K562 (cell line): ENCODE results near the gene FAM177B. TPM values are rescaled to one million over a fixed set of nuclear protein-coding genes. Genes with fewer than 3 reads are reported as not detected.

Source experiments
- CC2D1A ChIP-seq: fragments of 450-650 bp; IDR thresholded peaks from 2 replicates; pipeline ENCODE4 v1.6.1; 2017; ENCODE audit warnings: mild to moderate bottlenecking
- CHD1 ChIP-seq: fragments of 200-600 bp; sonication (generic); IDR thresholded peaks from one replicate; pipeline ENCODE4 v1.6.1; 2012; ENCODE audit warnings: mild to moderate bottlenecking, moderate library complexity, low read length, inconsistent platforms
- CTBP1 ChIP-seq: fragments of 450-650 bp; IDR thresholded peaks from 2 replicates; pipeline ENCODE4 v1.6.1; 2016; ENCODE audit warnings: borderline replicate concordance
- ETV1 ChIP-seq: fragments of 450-650 bp; conservative IDR thresholded peaks from 2 replicates; pipeline ENCODE4 v1.6.1; 2016; ENCODE audit warnings: missing genetic modification characterization, control low read depth, low read depth, missing compliant biosample characterization
- EZH2 ChIP-seq: IDR thresholded peaks from 2 replicates; pipeline ENCODE4 v1.6.1; 2012; ENCODE audit warnings: low read depth, mild to moderate bottlenecking, inconsistent platforms, low read length, borderline replicate concordance
- GATAD2A ChIP-seq: fragments of 450-650 bp; IDR thresholded peaks from 2 replicates; pipeline ENCODE4 v1.6.1; 2017
- HDAC1 ChIP-seq, 2 experiments: fragments of 450-650 bp; IDR thresholded peaks; 2 replicates each; pipeline ENCODE4 v1.6.1; 2016 to 2017; ENCODE audit warnings: inconsistent platforms in 1 of 2, mild to moderate bottlenecking in 1 of 2, moderate library complexity in 1 of 2
- MTA3 ChIP-seq: fragments of 450-650 bp; formaldehyde crosslinking; IDR thresholded peaks from 2 replicates; pipeline ENCODE4 v1.6.1; 2017; ENCODE audit warnings: mild to moderate bottlenecking, borderline replicate concordance
- POLR2AphosphoS2 ChIP-seq: IDR thresholded peaks from 2 replicates; pipeline ENCODE4 v1.6.1; 2012; ENCODE audit warnings: low read length, improper control_type of control experiment
- RFX7 ChIP-seq: fragments of 250-450 bp; sonication (Bioruptor Pico); IDR thresholded peaks from 2 replicates; pipeline ENCODE4 v1.5.1; 2021; ENCODE audit warnings: mild to moderate bottlenecking
- SMAD2 ChIP-seq: fragments of 150-350 bp; IDR thresholded peaks from 2 replicates; pipeline ENCODE4 v1.6.1; 2014; ENCODE audit warnings: low read depth, mild to moderate bottlenecking, low read length
- SNRNP70 ChIP-seq: fragments of 200-400 bp; formaldehyde crosslinking; optimal IDR thresholded peaks from 2 replicates; pipeline ENCODE3; 2017; ENCODE audit warnings: low read depth, low read length
- STAT5B ChIP-seq: fragments of 250-450 bp; sonication (Bioruptor Pico); IDR thresholded peaks from 2 replicates; pipeline ENCODE4 v1.8.0; 2021; ENCODE audit warnings: mild to moderate bottlenecking, inconsistent platforms
- SUPT5H ChIP-seq: fragments of 450-650 bp; IDR thresholded peaks from 2 replicates; pipeline ENCODE4 v1.6.1; 2016
- TCF7 ChIP-seq: sonication (generic); IDR thresholded peaks from 2 replicates; pipeline ENCODE4 v1.6.1; 2016; ENCODE audit warnings: antibody characterized with exemption, borderline replicate concordance
- ZKSCAN3 ChIP-seq: fragments of 250-450 bp; sonication (Bioruptor Pico); IDR thresholded peaks from 2 replicates; pipeline ENCODE4 v1.4.0; 2020
- ZNF184 ChIP-seq: sonication (generic); formaldehyde crosslinking; IDR thresholded peaks from 2 replicates; pipeline ENCODE4 v1.5.0; 2020; ENCODE audit warnings: missing genetic modification reagents
- ZNF584 ChIP-seq: fragments of 200-800 bp; sonication (Bioruptor generic); IDR thresholded peaks from 2 replicates; pipeline ENCODE4 v1.6.1; 2016; ENCODE audit warnings: low read depth, mild to moderate bottlenecking, missing genetic modification characterization, missing compliant biosample characterization
- ZNF586 ChIP-seq: fragments of 450-650 bp; formaldehyde crosslinking; conservative IDR thresholded peaks from 2 replicates; pipeline ENCODE4 v1.4.0; 2020; ENCODE audit warnings: mild to moderate bottlenecking, moderate library complexity
- ZNF717 ChIP-seq: fragments of 250-450 bp; sonication (Bioruptor Pico); IDR thresholded peaks from 2 replicates; pipeline ENCODE4 v1.5.0; 2021
- ZNF766 ChIP-seq: fragments of 200-800 bp; sonication (Bioruptor generic); conservative IDR thresholded peaks from 2 replicates; pipeline ENCODE4 v1.6.1; 2016; ENCODE audit warnings: missing genetic modification characterization, missing compliant biosample characterization
- polyA plus RNA-seq, 8 experiments: library from polyadenylated mRNA; depleted of rRNA in 4 of 8; stranded (reverse) in 5 of 8; unstranded in 3 of 8; fragments of >200 nt; fragmentation: Nextera tagmentation in 2 of 8; fragmentation: Illumina TruSeq in 1 of 8; extraction: Ambion mirVana in 2 of 8; extraction: Trizol in 1 of 8; gene quantifications; 2 replicates each; pipeline versions ENCODE4 v1.2.1 to v1.2.3, GENCODE V29; 2011 to 2014; ENCODE audit warnings: inconsistent platforms in 1 of 8, missing spikeins in 1 of 8
- total RNA-seq, 7 experiments: library from RNA; depleted of rRNA in 6 of 7; stranded (reverse); fragments of >200 nt in 6 of 7; fragmentation: Illumina TruSeq in 2 of 7; extraction: Trizol in 2 of 7; gene quantifications; 2 replicates each; pipeline versions ENCODE4 v1.2.1 to v1.2.3, GENCODE V29; 2011 to 2021; ENCODE audit warnings: low replicate concordance in 1 of 7
- TF ChIP-seq, protein P1 (sequence below): fragments of 250-450 bp; sonication (Bioruptor Pico); IDR thresholded peaks from 2 replicates; pipeline ENCODE4 v1.4.0; 2020; ENCODE audit warnings: borderline replicate concordance
- TF ChIP-seq, protein P2 (sequence below): IDR thresholded peaks from 2 replicates; pipeline ENCODE4 v1.6.1; 2011; ENCODE audit warnings: borderline replicate concordance, low read depth, mild to moderate bottlenecking, moderate library complexity, low read length; ENCODE audit not compliant: insufficient read depth, poor library complexity, severe bottlenecking
- TF ChIP-seq, protein P3 (sequence below): sonication (generic); formaldehyde crosslinking; IDR thresholded peaks from 2 replicates; pipeline ENCODE4 v1.5.0; 2020; ENCODE audit warnings: missing genetic modification reagents

FAM177B gene
- total and polyA plus RNA-seq, 9 of the 15 experiments (the other 6 are each of a cell fraction or from before 2014, with no cell fraction given), result not detected

DNA sequence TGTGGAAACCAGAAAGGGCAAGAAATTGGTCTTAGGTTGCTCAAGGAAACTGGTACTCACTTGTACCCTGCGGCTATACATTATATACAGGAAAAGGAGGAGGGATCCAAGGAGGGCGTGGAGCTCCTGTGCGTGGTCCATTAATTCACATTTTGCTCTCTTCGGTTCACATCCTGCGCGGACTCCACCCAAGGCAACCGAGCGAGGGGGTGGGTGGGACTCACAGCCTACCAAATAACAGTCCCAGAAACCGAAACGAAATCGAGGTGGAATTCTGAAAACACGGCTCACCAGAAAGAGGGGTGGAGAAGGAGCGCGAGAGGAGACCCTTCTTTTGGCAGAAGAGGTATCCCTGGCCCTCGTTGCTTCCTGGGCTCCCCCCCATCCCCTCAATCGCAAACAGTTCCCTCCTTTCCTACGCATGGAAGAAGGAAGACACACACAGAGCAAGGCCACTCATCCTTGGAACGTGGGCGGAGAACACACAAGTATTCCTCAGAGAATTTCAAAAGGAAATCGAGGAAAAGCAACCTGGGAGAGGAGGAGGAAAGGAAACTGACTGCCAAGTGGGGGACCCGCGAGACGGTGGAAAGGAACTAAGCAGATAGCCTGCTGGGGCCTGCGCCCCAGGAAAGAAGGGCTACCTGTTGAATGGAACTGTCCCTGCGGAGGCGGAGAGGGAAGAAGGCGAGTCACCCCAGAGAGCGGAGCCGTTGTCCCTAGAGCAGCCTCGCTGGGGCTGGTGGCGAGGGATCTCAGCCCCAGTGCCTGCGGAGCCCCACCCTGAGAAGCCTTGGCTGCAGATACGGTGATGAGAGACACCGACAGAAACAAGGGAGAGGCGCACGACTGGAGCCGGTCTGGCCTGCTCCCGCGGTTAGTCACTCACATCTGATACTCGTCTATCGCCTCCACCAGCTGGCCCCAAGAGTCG is 25.4 kb upstream of the FAM177B start (continued):
- TF ChIP-seq ZNF184 (CRISPR knock-in tag) (no peak), SUPT5H (no peak; the same call in 1 of the 2 replicates), SNRNP70 (no peak), ZKSCAN3 (CRISPR knock-in tag) (no peak), EZH2 (no peak), ZNF766 (CRISPR knock-in tag) (no peak), RFX7 (CRISPR knock-in tag) (no peak), ZNF584 (no peak), MTA3 (peak; percentile 20; the same call in 1 of the 2 replicates), ZNF586 (CRISPR knock-in tag) (no peak), CC2D1A (no peak; the same call in 1 of the 2 replicates), TCF7 (peak; percentile 69; the same call in 1 of the 2 replicates), STAT5B (CRISPR knock-in tag) (no peak), CHD1 (peak; percentile 51), CTBP1 (peak; percentile 58; the same call in 1 of the 2 replicates), SMAD2 (no peak), GATAD2A (peak; percentile 10; the same call in 1 of the 2 replicates), POLR2AphosphoS2 (no peak), HDAC1 (IDR thresholded peaks at IDR 0.05) (peak in 1 of 2 experiments; percentile 78; a peak in 1 of 4 replicates), ETV1 (tag) (peak; percentile 50; the same call in 1 of the 2 replicates), ZNF717 (CRISPR knock-in tag) (no peak)
- TF ChIP-seq, protein P1, sequence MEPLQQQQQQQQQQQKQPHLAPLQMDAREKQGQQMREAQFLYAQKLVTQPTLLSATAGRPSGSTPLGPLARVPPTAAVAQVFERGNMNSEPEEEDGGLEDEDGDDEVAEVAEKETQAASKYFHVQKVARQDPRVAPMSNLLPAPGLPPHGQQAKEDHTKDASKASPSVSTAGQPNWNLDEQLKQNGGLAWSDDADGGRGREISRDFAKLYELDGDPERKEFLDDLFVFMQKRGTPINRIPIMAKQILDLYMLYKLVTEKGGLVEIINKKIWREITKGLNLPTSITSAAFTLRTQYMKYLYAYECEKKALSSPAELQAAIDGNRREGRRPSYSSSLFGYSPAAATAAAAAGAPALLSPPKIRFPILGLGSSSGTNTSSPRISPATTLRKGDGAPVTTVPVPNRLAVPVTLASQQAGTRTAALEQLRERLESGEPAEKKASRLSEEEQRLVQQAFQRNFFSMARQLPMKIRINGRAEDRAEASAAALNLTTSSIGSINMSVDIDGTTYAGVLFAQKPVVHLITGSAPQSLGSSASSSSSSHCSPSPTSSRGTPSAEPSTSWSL (CRISPR knock-in tag), result no peak
- TF ChIP-seq, protein P2, sequence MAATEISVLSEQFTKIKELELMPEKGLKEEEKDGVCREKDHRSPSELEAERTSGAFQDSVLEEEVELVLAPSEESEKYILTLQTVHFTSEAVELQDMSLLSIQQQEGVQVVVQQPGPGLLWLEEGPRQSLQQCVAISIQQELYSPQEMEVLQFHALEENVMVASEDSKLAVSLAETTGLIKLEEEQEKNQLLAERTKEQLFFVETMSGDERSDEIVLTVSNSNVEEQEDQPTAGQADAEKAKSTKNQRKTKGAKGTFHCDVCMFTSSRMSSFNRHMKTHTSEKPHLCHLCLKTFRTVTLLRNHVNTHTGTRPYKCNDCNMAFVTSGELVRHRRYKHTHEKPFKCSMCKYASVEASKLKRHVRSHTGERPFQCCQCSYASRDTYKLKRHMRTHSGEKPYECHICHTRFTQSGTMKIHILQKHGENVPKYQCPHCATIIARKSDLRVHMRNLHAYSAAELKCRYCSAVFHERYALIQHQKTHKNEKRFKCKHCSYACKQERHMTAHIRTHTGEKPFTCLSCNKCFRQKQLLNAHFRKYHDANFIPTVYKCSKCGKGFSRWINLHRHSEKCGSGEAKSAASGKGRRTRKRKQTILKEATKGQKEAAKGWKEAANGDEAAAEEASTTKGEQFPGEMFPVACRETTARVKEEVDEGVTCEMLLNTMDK, result no peak
- TF ChIP-seq, protein P3, sequence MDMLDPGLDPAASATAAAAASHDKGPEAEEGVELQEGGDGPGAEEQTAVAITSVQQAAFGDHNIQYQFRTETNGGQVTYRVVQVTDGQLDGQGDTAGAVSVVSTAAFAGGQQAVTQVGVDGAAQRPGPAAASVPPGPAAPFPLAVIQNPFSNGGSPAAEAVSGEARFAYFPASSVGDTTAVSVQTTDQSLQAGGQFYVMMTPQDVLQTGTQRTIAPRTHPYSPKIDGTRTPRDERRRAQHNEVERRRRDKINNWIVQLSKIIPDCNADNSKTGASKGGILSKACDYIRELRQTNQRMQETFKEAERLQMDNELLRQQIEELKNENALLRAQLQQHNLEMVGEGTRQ (CRISPR knock-in tag), result no peak
